Right lobe of liver (tissue), 6 donors: ENCODE data around the gene CAPN3. TPM values are rescaled to one million over a fixed set of nuclear protein-coding genes. Genes with fewer than 3 reads are reported as not detected.

Experiments
- ATAC-seq, 4 donors: fragments of 200-7000 bp; cut with Tn5 transposase; one replicate each; pipeline ENCODE4 v1.9.1; 2020; ENCODE audit warnings: mild to moderate bottlenecking in 4 of 4, moderate library complexity in 4 of 4
- DNase-seq, 3 donors: peaks; one replicate each; pipeline ENCODE4 v3.0.0-alpha.2; 2020
- H3K27ac ChIP-seq, 3 donors: fragments of 200-600 bp; one replicate each; pipeline ENCODE4 v1.8.0; 2022
- H3K27me3 ChIP-seq, 2 donors: fragments of 200-600 bp; one replicate each; pipeline ENCODE4 v1.8.0; 2022
- H3K36me3 ChIP-seq, 4 donors: fragments of 200-600 bp; sonication (generic) in 1 of 4; one replicate each; pipeline versions ENCODE4 v1.5.1 to v1.8.0; 2017 to 2022; ENCODE audit warnings: control low read depth in 1 of 4
- H3K4me1 ChIP-seq, 4 donors: fragments of 200-600 bp; sonication (generic) in 1 of 4; one replicate each; pipeline versions ENCODE4 v1.5.1 to v1.8.0; 2017 to 2022; ENCODE audit warnings: control low read depth in 1 of 4
- H3K4me3 ChIP-seq, 3 donors: fragments of 200-600 bp; one replicate each; pipeline ENCODE4 v1.8.0; 2022
- H3K9me3 ChIP-seq, 4 donors: fragments of 200-600 bp; sonication (generic) in 1 of 4; one replicate each; pipeline versions ENCODE4 v1.5.1 to v1.8.0; 2017 to 2022; ENCODE audit warnings: control low read depth in 1 of 4
- CTCF ChIP-seq, 4 donors: fragments of 200-600 bp in 3 of 4; fragments of 450-650 bp in 1 of 4; IDR thresholded peaks; one replicate each; pipeline versions ENCODE4 v1.5.1 to v1.8.0; 2016 to 2022; ENCODE audit warnings: antibody characterized with exemption in 4 of 4, mild to moderate bottlenecking in 2 of 4
- POLR2A ChIP-seq: fragments of 450-650 bp; IDR thresholded peaks from one replicate; pipeline ENCODE4 v1.6.1; 2017; ENCODE audit warnings: antibody characterized with exemption, mild to moderate bottlenecking
- WGBS: methylation state at CpG from one replicate; pipeline ENCODE4 v1.1.6; 2018; ENCODE audit warnings: low coverage, low lambda C conversion rate; ENCODE audit not compliant: insufficient coverage; ENCODE audit errors: missing lambda C conversion rate; 5-methylcytosine and 5-hydroxymethylcytosine counted together
- intact Hi-C, 2 donors: fragments of 100-400 bp; cut with DNase I; formaldehyde crosslinking; loops; one replicate each; pipeline versions ENCODE4 v1.11.2 to v1.14.1; 2022
- total RNA-seq, 6 experiments: library from RNA; depleted of rRNA in 2 of 6; stranded (reverse); fragments of >200 nt in 2 of 6; fragmentation: NEBNext Ultra II Directional in 3 of 6; extraction: Animal tissue kit (Norgen Biotek cat#: 25700) in 3 of 6; gene quantifications; one replicate each; pipeline versions ENCODE4 v1.1.0 to v1.2.4, GENCODE V29; 2016 to 2023
- donor health status: DM: no; HTN: yes; CAD: no.
- donor health status: DM: no; HTN: no; CAD: no.
- donor health status: DM: no; HTN: no; CAD: no.
- donor health status: DM: no; HTN: yes; CAD: no.
- donor health status: DM: no; HTN: yes; CAD: no.

The CAPN3 gene
- total RNA-seq, 6 experiments from 2014 or later: 3.2 to 25.9 (median 13.3) TPM

- DNase-seq: no peak
- intact Hi-C loops: no loop called here
- no peak for TF ChIP-seq POLR2A
- TF ChIP-seq CTCF (IDR thresholded peaks at IDR 0.05): no peak
- Histone ChIP-seq H3K27ac (no peak overlapping the region), H3K4me1 (no peaks in the 10 kb centered on the region), H3K9me3 (no peaks in the 10 kb centered on the region), H3K27me3 (no peaks in the 10 kb centered on the region), H3K4me3 (no peak overlapping the region), H3K36me3 (no peaks in the 10 kb centered on the region)
- ATAC-seq: no peak
Observed at GRCh38 chr15:42363942-42364341, 4.6 kb downstream of the CAPN3 start.

- DNase-seq (peak in 1 of 3 donors; percentile 59), ATAC-seq (peak in 2 of 4 donors; percentile 27 to 32)
- no peak for TF ChIP-seq POLR2A
- TF ChIP-seq CTCF (IDR thresholded peaks at IDR 0.05): no peak
- 38% methylated on average over 1 of the region's 1 CpG for WGBS
- Histone ChIP-seq H3K27me3 (no peaks in the 10 kb centered on the region), H3K27ac (no peak overlapping the region), H3K9me3 (no peaks in the 10 kb centered on the region), H3K4me1 (no peaks in the 10 kb centered on the region), H3K4me3 (no peak overlapping the region), H3K36me3 (no peaks in the 10 kb centered on the region)
- intact Hi-C loops: no loop called here
Observed at GRCh38 chr15:42364529-42364928, 5.2 kb downstream of the CAPN3 start.

GRCh38 chr15:42365921-42366550, 6.7 kb downstream of the CAPN3 start:
- H3K4me1 ChIP-seq: no peaks in the 10 kb centered on the region
- 56% methylated on average over 3 of the region's 5 CpGs for WGBS
- intact Hi-C loops: no loop called here
- DNase-seq (no peak), ATAC-seq (no peak)
- H3K9me3 ChIP-seq: no peaks in the 10 kb centered on the region
- H3K36me3 ChIP-seq: no peaks in the 10 kb centered on the region
- no peaks in the 10 kb centered on the region for H3K27me3 ChIP-seq
- TF ChIP-seq CTCF (IDR thresholded peaks at IDR 0.05) (no peak), POLR2A (no peak)
- no peak overlapping the region for H3K27ac ChIP-seq
- no peak overlapping the region for H3K4me3 ChIP-seq

GRCh38 chr15:42367041-42367440, 7.7 kb downstream of the CAPN3 start:
- TF ChIP-seq POLR2A (no peak), CTCF (IDR thresholded peaks at IDR 0.05) (no peak)
- no peak overlapping the region for H3K4me3 ChIP-seq
- intact Hi-C loops: no loop called here

GRCh38 chr15:42368096-42368495, 8.8 kb downstream of the CAPN3 start:
- Histone ChIP-seq H3K4me1 (no peaks in the 10 kb centered on the region), H3K9me3 (no peaks in the 10 kb centered on the region), H3K27me3 (no peaks in the 10 kb centered on the region), H3K4me3 (no peak overlapping the region), H3K27ac (no peak overlapping the region), H3K36me3 (no peaks in the 10 kb centered on the region)
- intact Hi-C loops: no loop called here
- DNase-seq (no peak), ATAC-seq (no peak)
- TF ChIP-seq POLR2A (no peak), CTCF (IDR thresholded peaks at IDR 0.05) (no peak)
- WGBS: 77% methylated on average over 3 of the region's 3 CpGs

More at GRCh38 chr15:42367041-42367440, 7.7 kb downstream of the CAPN3 start:
- Histone ChIP-seq H3K27ac (no peak overlapping the region), H3K4me1 (no peaks in the 10 kb centered on the region), H3K9me3 (no peaks in the 10 kb centered on the region), H3K36me3 (no peaks in the 10 kb centered on the region), H3K27me3 (no peaks in the 10 kb centered on the region)
- no peak for DNase-seq
- ATAC-seq: peak; percentile 48 to 66 (median 56)
- WGBS: 76% methylated on average over 4 of the region's 5 CpGs
